Measurements from ENCODE around the gene EMB.
A peak's percentile ranks its signal among the peaks of the same experiment; 100 is the strongest.
"Not testable (repeated sequence)": the region's sequence is repeated elsewhere in the genome, so short reads cannot be mapped to it uniquely, and the experiment has no call there.

The EMB gene, protein sequence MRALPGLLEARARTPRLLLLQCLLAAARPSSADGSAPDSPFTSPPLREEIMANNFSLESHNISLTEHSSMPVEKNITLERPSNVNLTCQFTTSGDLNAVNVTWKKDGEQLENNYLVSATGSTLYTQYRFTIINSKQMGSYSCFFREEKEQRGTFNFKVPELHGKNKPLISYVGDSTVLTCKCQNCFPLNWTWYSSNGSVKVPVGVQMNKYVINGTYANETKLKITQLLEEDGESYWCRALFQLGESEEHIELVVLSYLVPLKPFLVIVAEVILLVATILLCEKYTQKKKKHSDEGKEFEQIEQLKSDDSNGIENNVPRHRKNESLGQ

DNA sequence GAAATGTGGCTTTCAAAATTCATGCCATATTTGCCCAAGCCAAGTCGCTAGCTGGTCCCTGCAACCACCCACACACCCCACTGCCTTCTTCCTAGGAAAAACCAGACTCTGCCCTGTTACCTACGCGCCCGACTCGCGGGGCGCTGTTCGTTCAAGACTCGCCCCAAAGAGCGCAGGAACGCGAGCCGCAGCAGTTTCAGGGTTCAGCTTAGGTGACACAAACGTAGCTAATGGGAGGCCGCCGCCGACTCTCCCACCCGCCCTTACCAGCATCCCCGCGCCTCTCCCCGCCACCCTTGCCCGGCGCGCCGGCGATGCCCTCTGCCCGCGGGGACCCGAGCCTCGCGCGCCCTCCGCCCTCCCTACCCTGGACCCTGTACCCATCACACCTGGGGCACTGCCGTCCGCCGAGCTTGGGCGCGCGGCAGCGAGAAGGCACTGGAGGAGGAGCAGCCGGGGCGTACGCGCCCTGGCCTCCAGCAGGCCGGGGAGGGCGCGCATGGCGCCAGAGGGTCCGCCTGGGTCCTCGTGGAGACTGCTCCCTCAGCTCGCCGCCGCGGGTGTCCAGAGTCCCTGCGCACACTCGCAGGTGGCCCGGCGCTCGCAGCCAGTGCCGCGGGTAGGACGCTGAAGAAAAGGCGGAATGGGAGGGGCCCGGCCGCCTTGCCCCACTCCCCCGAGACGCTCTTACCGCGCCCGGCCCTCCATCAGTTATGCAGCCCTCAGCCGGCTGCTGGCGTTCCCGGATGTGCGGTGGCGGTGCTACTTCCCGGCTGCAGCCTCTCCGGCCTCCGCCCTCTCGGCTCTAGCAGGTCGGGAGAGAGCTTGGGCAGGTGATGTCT, at the start of gene EMB:
Gene EMB (minus strand): TSS at position 638 of the 842 bp plus-strand sequence. CDS start 137 bp downstream, at position 501.
- peak; percentile 35 for DNase-seq

DNA sequence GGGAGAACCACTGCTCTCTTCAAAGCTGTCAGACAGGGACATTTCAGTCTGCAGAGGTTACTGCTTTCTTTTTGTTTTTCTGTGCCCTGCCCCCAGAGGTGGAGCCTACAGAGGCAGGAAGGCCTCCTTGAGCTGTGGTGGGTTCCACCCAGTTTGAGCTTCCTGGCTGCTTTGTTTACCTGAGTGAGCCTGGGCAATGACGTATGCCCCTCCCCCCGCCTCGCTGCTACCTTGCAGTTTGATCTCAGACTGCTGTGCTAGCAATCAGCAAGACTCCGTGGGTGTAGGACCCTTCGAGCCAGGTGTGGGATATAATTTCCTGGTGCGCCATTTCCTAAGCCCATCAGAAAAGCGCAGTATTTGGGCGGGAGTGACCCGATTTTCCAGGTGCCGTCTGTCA, 48.4 kb upstream of the EMB start:
- not testable (repeated sequence) for DNase-seq

DNA sequence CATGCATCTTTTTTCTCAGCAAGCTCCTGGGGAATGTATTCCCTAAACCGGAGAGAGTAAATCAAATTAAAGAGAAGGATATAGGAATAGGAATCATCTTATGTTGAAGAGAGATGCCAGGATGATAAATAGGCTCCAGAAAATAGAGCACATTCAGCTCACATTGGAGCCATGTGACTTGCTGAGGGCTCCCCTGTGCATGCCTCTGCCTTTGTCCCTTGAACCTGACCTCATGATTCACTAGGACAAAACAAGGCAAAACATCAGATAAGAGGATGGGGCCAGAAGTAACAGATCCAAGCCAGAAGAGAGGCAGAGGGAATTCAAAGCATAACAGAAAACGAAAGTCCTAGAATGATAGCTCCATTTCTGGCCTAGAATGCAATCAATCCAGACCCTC, 37.7 kb upstream of the EMB start:
- DNase-seq, result not testable (repeated sequence)

DNA sequence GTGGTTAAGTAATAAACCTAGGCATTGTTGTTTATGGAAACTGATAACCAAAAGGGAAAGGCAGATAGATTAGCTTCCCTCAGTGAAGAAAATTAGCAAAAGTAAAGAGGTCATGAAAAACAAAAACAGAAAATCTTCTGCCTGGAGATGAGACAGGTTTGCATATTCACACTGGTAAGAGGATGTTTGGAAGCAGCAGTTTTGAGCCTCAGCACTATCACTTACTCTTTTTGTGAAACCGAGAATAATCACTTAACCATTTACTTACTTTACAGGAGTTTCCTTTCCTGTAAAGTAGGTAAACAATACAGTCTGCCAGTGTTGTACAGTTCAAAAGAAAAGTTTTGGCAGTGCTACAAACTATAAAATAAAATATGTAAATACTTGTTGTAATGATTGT, 35.5 kb upstream of the EMB start:
- no peak for DNase-seq

DNA sequence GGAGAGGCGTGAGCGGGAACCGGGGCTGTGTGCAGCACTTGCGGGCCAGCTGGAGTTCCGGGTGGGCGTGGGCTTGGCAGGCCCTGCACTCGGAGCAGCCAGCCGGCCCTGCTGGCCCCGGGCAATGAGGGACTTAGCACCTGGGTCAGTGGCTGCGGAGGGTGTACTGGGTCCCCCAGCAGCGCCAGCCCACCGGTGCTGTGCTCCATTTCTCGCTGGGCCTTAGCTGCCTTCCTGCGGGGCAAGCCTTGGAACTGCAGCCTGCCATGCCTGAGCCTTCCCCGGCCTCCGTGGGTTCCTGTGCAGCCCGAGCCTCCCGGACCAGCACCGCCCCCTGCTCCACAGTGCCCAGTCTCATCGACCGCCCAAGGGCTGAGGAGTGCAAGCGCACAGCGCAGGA, 23.9 kb upstream of the EMB start:
- DNase-seq, result not testable (repeated sequence)

DNA sequence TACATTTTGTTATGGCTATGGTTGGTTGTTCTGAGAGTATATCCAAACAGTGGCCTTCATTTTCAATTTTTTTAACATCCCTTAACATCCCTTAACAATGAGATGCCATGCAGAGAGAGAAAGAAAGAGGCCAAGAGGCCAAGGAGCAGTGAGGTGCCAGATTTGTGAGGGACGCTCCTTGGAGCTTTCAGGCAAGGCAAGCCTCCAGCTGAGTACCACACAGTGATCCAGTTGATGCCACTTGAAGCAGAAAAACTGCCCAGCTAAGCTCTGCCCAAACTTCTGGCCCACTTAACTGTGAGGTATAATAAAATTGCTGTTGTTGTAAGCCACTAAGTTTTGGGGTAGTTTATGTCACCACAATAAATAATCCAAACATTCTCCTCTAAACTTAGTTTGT, 22.6 kb upstream of the EMB start:
- DNase-seq, result no peak

DNA sequence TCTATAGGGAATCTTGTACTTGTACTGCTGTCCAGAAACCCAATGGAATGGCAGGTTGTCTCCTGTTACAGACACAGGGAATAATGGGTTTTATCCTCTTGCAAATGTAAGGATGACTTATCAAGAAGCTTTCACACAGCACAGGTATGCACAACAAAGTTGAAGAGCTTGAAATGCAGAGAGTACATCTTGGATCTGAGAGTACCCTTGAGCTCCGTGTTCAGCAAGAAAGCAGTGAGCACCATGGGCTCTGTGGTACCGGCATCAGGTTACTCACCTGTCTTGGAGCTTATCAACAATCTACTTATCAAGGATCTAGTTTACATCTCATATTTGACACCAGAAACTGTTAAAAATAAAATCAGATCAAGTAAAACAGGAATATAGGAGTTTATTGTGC, 22.0 kb upstream of the EMB start:
- DNase-seq, result no peak

DNA sequence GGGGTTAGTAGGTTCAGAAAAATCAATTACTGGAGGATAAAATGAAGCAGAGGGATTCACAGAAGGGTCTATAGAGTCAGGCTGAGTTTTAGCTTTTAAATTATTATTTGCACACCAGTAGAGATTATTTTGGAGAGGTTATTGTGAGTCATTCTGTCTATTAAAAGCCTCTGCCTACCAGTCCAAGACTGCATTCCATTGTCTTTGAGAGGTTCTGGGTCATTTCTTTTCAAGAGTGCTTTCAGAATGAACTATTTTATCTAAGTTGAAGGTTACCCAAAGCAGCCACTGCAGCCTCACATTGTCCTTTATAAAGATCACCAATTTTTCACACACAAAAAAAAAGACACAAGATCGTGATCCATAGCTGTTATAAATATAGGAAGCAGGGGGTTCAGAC, 21.5 kb upstream of the EMB start:
- DNase-seq, result not testable (repeated sequence)

DNA sequence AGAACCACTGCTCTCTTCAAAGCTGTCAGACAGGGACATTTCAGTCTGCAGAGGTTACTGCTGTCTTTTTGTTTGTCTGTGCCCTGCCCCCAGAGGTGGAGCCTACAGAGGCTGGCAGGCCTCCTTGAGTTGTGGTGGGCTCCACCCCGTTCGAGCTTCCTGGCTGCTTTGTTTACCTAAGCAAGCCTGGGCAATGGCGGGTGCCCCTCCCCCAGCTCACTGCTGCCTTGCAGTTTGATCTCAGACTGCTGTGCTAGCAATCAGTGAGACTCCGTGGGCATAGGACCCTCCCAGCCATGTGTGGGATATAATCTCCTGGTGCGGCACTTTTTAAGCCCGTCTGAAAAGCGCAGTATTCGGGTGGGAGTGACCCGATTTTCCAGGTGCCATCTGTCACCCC, 17.3 kb upstream of the EMB start:
- DNase-seq, result not testable (repeated sequence)

DNA sequence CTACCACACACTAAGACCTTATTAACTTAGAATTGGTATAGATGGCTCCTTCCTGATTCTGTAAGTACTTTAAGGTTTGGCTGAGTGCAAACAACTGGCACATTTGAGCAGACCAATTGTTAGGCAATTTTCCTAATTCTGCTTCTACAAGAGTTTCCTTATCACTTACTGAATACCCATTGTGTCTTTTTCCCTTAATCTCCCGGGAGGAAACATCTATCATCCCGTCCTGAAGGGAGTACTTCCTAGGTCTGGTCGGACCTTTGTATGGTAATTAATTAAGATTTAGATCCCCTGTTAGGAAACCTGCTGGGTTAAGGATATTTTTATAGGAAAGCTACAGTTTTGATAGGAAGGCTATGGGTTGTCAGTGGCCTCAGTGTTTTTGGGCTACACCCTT, 8.2 kb upstream of the EMB start:
- DNase-seq, result not testable (repeated sequence)

DNA sequence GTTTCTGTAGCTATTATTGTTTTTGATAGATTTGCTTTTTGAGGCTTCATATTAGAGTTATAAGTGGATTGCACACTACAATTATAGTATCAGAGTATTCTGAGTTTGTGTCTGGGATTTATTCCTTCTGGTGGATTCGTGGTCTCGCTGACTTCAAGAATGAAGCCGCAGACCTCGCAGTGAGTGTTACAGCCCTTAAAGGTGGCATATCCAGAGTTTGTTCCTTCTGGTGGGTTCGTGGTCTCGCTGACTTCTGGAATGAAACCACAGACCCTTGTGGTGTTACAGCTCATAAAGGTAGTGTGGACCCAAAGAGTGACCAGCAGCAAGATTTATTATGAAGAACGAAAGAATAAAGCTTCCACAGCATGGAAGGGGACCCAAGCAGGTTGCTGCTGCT, 6.9 kb upstream of the EMB start:
- DNase-seq, result no peak

DNA sequence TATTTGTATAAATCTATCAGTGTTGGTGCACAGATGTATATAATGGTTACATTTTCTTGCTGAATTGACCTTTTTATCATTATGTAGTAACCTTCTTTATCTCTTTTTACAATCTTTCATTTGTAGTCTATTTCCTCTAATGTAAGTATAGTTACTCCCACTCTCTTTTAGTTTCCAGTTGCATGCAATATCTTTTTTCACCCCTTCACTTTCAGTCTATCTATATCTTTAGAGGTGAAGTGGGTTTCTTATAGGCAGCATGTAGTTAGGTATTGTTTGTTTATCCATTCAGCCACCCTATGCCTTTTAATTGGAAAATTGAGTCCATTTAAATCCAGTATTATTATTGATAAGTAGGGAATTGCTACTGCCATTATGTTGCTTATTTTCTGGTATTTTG, 6.1 kb upstream of the EMB start:
- no peak for DNase-seq

DNA sequence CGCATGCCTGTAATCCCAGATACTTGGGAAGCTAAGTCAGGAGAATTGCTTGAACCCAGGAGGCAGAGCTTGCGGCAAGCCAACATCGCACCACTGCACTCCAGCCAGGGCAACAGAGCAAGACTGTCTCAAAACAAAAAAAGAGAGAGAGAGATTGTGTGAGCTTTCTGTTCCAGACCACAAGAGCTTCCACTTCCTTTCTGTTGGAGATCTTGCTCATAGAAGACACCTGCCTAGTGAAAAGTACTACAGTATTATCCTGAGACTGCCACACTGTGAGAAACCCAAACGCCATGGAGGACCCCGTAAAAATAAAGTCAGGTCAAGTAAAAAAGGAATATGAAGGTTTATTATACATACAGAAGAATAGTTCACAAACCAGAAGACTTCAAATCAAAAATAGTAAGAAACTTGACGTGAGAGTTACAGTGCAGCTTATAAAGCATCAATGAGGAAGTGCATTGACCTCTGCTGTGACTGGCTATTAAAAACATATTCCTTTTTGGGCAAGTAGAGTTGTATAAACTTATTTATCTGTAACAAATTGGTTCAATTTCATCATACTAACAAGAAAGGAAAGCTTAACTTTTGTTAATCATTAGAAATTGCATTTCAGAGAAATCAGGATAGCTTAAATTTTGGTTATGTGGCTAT, 4.3 kb upstream of the EMB start:
- DNase-seq, result peak; percentile 65

DNA sequence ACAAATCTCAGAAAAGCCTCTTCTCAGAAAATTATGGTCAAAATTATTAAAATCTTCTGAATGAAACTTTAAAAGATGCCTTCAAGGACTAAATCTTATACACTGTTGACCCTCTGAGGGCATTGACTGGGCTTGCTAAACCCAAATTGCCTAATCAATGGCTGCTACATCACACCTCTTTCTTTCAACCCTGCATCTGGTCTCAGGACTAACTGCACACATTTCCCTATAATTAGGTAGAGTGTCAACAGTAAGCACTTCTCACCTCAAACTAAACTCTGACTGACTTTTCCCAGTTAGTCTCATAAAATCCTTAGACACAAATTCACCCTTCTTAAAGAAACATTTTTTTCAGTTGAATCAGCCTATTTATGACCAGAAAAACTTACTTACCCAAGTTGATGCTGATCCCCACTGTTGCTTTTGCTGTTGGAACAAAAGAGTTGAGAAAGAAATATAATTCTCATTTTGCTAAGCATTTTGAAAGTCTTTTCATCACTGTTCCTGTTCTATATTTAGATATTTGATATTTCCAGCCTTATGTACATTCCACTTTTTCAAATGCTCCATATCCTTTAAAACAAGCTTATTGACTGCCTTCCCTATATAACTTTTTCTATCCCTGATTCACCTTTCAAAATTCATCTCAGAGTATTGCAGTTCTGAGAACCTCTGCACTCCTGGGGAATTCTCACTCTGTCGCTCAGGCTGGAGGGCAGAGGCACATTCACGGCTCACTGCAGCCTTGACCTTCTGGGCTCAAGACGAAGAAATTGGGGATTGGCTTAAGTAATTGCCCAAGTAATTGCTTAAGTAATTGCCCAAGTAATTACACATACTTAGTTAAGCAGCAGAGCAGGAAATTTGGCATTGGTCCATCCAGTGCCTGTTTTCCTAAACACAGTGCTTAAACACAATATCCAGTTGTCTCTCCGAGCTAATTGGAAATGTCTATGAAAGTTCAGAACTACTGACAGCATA, 1.8 kb upstream of the EMB start:
- DNase-seq, result not testable (repeated sequence)

DNA sequence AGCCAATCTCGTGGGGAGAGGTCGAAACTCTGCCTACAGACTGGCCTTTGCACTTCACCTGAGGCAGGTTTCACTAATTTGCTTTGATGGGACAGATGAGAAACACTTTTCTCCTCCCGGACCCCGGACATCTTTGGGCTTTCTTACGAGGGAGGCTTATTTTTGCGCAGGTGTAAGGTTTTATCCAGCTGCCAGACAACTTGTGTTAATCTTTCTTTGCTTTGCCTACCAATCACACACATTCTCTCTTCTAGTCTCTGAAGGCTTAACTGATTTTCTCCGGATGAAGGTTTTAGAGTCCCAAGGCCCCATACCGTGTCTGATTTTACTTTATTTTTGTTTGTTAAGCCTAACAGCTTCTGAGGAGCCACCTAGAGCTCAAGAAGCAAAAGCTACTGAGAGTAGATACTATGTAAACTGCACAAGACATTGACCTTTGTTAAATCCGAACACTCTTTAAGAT, 436 bp upstream of the EMB start:
- no peak for DNase-seq

DNA sequence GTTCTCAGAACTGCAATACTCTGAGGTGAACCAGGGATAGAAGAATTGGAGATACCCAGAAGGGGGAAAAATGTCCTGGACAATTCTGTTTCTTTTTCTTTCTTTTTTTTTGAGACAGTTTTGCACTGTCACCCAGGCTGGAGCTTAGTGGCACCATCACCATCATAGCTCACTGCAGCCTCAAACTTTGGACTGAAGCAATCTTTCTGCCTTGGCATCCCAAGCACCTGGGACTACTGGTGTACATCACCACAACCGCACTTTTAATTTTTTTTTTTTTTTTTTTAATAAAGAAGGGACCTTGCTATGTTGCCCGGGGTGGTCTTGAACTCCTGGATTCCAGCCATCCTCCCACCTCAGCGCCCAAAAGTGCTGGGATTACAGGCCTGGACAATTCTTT, 1.9 kb downstream of the EMB start:
- no peak for DNase-seq

DNA sequence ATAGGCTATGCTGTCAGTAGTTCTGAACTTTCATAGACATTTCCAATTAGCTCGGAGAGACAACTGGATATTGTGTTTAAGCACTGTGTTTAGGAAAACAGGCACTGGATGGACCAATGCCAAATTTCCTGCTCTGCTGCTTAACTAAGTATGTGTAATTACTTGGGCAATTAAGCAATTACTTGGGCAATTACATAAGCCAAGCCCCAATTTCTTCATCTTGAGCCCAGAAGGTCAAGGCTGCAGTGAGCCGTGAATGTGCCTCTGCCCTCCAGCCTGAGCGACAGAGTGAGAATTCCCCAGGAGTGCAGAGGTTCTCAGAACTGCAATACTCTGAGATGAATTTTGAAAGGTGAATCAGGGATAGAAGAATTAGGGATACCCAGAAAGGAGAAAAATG, 3.0 kb downstream of the EMB start:
- peak; percentile 44 for DNase-seq

DNA sequence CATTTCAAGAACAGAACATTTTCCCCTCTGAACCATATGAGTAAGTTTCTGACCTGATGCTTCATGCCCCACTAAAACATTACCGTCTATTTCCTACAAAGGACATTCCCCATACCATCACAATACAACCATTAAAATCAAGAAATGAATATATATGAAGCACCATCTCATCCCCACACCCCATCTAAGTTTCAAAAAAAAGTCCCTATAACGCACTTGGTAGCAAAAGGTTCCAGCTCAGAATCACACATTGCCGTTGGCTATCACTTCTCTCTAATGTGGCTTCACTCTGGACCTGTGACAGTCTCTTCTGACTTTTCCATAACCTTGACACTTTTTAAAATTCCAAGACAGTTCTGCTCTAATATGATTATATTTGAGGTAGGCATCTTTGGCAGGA, 5.9 kb downstream of the EMB start:
- no peak for DNase-seq

DNA sequence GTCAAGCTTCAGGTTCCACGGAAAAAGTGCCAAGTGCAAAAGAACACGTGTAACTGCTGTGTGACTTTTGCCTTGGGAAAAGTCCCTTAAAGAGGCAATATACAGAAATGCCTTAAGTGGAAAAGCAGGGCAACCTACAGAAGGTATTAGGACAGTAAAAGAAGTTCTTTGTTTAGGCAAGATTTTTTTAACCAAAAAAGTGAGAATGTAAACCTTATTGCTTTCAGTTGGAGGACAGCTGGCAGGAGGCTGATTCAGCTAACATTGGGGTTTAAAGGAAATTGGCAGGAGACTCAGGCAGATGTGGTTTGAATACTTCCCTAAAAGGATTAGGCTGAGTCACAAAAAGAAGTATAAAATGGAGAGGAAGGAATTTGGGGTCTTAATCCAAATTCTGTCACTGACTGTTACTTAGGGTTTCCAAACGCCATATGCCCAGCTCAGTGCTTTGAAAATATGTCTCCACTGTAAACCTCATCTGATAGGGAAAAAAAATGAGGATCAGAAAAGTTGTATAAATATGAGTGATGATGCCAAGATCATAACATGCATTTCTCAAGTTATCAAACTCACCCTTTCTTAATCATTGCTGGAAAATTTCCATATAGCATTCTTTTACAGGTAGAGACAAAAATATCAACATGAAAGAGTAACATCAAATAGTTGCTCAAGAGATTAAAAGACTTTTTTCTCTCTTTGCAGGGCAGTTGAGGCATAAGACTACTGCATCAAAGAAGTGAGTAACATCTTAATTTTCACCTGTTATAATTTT, 9.8 kb downstream of the EMB start:
- peak; percentile 26 for DNase-seq

DNA sequence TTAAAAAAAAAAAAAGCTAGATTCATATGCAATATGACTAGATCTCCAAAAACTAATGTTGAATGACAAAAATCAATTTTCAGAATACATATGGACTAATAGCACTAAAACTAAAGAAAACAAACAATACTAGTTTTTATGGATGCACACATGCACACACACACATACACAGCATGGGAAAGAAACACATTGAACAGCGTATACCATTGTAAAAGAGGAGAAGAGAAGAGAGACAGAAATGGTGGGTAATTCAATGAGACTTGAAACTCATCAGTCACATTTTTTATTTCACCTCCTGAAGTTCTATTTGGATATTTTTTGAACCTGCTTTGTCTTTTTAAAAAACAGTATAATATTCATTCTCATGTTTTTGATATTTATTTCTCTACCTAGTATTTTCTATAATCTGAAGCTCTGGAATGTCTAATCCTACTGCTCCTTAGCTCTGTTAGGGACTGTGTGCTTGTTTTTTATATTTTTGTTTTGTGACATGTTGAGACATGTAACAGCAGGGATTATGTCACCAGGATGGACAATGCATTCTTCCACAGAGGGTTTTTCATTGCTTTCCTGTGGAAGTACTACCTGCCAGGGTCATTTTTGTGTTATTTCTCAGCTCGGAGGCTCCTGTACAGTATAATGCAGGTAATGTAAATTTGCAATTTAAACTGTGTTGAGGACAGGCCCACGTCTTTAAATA, 17.8 kb downstream of the EMB start:
- DNase-seq, result not testable (repeated sequence)
